Suprapubic skin (tissue), 4 donors: ENCODE measurements around the gene BRK1.

Source experiments
- POLR2A ChIP-seq, 2 donors: fragments of 450-650 bp; IDR thresholded peaks; one replicate each; pipeline ENCODE4 v1.6.1; 2017; ENCODE audit warnings: antibody characterized with exemption in 2 of 2, mild to moderate bottlenecking in 2 of 2, moderate library complexity in 2 of 2
- POLR2AphosphoS5 ChIP-seq, 3 donors: sonication (generic); formaldehyde crosslinking; IDR thresholded peaks; one replicate each; pipeline ENCODE4 v1.6.1; 2017; ENCODE audit warnings: antibody characterized with exemption in 3 of 3

GRCh38 chr3:10074666-10075065 is 40.8 kb upstream of the BRK1 start:
- TF ChIP-seq POLR2A (IDR thresholded peaks at IDR 0.05) (no peak), POLR2AphosphoS5 (IDR thresholded peaks at IDR 0.05) (no peak)
